HG02642 (cell line): ENCODE data around the gene PCDHGA8.
"Not testable (repeated sequence)": the region's sequence is repeated elsewhere in the genome, so short reads cannot be mapped to it uniquely, and the experiment has no call there.

Source experiments
- ATAC-seq: cut with Tn5 transposase; IDR thresholded peaks from one replicate; pipeline ENCODE4 v1.9.1; 2021; ENCODE audit warnings: mild to moderate bottlenecking; ENCODE audit not compliant: unreplicated experiment, poor library complexity

The PCDHGA8 gene

DNA sequence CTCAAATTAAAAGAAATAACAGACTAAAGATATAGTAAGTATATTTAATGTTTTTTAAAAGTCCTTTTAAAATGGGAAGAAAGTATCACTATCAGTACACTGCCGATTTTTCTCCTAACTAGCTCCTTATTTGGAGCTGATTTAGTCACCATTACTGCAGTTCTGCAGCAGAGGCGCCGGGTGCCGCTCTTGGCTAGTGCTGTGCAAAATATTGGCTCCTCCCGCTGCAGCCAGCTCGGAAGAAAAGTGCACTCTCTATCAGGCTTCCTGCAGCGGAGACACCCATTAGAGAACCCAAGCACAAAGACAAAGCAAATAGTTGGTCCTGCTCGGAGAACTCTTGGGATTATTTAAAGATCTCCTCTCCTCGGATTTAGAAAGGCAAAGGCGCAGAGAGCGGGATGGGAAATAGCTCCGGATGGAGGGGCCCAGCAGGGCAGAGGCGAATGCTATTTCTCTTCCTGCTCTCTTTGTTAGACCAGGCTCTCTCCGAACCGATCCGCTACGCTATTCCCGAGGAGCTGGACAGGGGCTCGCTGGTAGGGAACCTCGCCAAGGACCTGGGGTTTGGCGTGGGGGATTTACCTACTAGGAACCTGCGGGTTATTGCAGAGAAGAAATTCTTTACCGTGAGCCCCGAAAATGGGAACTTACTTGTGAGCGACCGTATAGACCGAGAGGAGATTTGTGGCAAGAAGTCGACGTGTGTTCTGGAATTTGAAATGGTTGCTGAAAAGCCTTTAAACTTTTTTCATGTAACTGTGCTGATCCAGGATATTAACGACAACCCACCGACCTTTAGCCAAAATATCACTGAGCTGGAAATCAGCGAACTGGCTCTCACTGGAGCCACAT lies 22.2 kb upstream of the PCDHGA8 start, which contains the start of gene PCDHGB3:
Gene PCDHGB3, plus strand, starts transcription at position 249 of the 855 bp plus-strand sequence. Its CDS starts 153 bp downstream, at position 402.
- ATAC-seq: peak; percentile 77

DNA sequence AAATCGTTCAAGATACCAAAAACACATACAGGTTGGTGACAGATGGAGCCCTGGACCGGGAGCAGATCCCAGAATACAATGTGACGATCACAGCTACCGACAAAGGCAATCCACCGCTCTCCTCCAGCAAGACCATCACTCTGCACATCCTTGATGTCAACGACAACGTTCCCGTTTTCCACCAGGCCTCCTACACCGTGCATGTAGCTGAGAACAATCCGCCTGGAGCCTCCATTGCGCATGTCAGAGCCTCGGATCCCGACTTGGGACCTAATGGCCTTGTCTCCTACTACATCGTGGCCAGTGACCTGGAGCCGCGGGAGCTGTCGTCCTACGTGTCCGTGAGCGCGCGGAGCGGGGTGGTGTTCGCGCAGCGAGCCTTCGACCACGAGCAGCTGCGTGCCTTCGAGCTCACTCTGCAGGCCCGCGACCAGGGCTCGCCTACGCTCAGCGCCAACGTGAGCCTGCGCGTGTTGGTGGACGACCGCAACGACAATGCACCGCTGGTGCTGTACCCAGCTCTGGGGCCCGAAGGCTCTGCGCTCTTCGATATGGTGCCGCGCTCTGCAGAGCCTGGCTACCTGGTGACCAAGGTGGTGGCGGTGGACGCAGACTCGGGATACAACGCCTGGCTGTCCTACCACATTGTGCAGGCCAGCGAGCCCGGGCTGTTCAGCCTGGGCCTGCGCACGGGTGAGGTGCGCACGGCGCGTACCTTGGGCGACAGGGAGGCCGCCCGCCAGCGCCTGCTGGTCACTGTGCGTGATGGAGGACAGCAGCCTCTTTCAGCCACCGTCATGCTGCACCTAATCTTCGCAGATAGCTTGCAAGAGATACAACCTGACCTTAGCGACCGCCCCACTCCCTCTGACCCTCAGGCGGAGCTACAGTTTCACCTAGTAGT lies 20.6 kb upstream of the PCDHGA8 start:
- no peak for ATAC-seq

DNA sequence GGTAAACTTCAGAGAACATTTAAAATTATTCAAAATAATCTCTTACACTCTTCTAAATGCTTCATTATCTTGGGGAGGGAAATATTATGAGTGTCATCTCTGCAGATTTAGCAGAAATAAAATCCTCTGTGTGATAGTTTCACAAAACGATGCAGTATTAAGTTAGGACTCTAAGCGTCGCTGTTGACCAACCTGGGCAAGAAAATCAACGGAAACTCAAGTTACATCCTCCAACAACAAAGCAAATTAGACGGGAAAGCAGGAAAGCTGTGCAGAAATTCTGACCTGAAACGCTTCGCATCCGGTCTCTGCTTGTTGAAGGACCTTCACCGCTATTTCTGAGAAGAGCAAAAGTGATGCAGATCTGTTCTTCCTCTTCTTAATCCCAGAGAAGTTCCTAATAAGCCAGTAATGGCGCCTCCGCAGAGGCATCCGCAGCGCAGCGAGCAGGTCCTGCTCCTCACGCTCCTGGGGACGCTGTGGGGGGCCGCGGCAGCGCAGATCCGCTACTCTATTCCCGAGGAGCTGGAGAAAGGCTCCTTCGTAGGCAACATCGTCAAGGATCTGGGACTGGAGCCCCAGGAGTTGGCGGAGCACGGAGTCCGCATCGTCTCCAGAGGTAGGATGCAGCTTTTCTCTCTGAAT lies 18.6 kb upstream of the PCDHGA8 start, which contains the start of gene PCDHGA6:
Gene PCDHGA6, plus strand, starts transcription at position 219 of the 645 bp plus-strand sequence. Its CDS starts 193 bp downstream, at position 412.
- ATAC-seq: no peak

DNA sequence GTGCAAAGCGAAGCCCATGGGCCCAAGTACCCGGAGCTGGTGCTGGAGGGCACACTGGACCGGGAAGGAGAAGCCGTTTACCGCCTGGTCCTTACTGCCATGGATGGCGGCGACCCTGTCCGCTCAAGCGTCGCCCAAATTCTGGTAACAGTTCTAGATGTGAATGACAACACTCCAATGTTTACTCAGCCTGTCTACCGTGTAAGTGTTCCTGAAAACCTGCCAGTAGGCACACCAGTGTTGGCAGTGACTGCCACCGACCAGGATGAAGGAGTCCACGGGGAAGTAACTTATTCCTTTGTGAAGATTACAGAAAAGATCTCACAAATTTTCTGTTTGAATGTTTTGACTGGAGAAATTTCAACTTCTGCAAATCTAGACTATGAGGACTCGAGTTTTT lies 17.8 kb upstream of the PCDHGA8 start:
- no peak for ATAC-seq

- not testable (repeated sequence) for ATAC-seq
Observed at GRCh38 chr5:141375444-141376155, 16.8 kb upstream of the PCDHGA8 start.

- no peak for ATAC-seq
Observed at GRCh38 chr5:141382469-141383294, 9.8 kb upstream of the PCDHGA8 start, which contains the start of gene PCDHGA7. Gene PCDHGA7 (plus strand): TSS chr5:141382742. CDS start chr5:141382900, 158 bp downstream.

DNA sequence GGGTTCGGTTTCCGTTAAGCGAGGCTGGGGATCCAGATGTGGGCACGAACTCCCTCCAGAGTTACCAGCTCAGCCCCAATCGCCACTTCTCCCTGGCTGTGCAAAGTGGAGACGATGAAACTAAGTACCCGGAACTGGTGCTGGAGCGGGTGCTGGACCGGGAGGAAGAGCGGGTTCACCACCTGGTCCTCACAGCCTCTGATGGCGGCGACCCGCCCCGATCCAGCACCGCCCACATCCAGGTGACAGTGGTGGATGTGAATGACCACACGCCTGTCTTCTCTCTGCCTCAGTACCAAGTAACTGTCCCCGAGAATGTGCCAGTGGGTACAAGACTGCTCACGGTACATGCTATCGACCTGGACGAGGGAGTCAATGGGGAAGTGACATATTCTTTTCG lies 9.1 kb upstream of the PCDHGA8 start:
- ATAC-seq: no peak

DNA sequence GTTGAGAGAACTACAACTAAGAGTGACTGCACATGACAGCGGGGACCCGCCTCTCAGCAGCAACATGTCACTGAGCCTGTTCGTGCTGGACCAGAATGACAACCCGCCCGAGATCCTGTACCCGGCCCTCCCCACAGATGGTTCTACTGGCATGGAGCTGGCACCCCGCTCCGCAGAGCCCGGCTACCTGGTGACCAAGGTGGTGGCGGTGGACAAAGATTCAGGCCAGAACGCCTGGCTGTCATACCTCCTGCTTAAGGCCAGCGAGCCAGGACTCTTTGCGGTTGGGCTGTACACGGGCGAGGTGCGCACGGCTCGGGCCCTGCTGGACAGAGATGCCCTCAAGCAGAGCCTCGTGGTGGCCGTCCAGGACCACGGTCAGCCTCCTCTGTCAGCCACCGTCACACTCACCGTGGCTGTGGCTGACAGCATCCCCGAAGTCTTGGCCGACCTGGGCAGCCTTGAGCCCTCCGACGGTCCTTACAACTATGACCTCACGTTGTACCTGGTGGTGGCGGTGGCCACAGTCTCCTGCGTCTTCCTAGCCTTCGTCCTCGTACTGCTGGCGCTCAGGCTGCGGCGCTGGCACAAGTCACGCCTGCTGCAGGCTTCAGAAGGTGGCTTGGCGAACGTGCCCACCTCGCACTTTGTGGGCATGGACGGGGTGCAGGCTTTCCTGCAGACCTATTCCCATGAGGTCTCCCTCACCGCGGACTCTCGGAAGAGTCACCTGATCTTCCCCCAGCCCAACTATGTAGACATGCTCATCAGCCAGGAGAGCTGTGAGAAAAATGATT lies 7.8 kb upstream of the PCDHGA8 start:
- ATAC-seq: no peak

- not testable (repeated sequence) for ATAC-seq
Observed at GRCh38 chr5:141387557-141388311, 4.7 kb upstream of the PCDHGA8 start, which contains the start of gene PCDHGB4. Gene PCDHGB4 (plus strand): TSS chr5:141387698. CDS start chr5:141387885, 187 bp downstream.

GRCh38 chr5:141388661-141389060 lies 3.8 kb upstream of the PCDHGA8 start:
- ATAC-seq: no peak

DNA sequence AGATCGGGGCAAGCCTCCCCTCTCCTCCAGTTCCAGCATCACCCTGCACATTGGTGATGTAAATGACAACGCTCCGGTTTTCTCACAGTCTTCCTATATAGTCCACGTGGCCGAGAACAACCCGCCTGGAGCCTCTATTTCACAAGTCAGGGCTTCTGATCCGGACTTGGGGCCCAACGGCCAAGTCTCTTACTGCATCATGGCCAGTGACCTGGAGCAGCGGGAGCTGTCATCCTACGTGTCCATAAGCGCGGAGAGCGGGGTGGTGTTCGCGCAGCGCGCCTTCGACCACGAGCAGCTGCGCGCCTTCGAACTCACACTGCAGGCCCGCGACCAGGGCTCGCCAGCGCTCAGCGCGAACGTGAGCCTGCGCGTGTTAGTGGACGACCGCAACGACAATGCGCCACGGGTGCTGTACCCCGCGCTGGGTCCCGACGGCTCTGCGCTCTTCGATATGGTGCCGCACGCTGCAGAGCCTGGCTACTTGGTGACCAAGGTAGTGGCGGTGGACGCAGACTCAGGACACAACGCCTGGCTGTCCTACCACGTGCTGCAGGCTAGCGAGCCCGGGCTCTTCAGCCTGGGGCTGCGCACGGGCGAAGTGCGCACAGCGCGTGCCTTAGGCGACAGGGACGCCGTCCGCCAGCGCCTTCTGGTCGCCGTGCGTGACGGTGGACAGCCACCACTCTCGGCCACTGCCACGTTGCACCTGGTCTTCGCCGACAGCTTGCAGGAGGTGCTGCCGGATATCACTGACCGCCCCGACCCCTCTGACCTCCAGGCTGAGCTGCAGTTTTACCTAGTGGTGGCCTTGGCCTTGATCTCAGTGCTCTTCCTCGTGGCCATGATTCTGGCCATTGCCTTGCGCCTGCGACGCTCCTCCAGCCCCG lies 3.0 kb upstream of the PCDHGA8 start:
- ATAC-seq: no peak

- ATAC-seq: no peak
Observed at GRCh38 chr5:141393267-141393666, 834 bp downstream of the PCDHGA8 start.

- not testable (repeated sequence) for ATAC-seq
Observed at GRCh38 chr5:141394401-141395187, 2.2 kb downstream of the PCDHGA8 start.

DNA sequence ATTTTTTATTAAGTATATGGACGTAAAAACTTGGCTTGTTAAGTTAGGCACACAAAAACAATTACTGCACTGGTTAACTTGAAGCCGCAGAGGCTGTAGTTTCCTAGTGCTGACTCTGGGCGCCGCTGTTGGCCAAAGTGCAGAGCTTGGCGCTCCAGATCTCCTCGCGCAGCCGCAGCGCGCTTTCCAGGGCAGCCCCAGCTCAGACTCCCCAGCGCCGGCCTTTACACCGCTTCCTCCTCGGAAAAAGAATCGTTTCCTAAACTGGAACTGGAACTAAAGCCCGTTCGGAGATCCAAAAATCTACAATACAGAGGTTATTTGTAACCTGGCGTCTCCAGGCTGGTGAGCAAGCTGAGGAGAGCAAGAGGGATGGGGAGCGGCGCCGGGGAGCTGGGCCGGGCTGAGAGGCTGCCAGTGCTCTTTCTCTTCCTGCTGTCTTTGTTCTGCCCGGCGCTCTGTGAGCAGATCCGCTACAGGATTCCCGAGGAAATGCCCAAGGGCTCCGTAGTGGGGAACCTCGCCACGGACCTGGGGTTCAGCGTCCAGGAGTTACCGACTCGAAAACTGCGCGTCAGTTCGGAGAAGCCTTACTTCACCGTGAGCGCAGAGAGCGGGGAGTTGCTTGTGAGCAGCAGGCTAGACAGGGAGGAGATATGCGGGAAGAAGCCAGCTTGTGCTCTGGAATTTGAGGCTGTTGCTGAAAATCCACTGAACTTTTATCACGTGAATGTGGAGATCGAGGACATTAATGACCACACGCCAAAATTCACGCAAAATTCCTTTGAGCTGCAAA lies 5.5 kb downstream of the PCDHGA8 start, which contains the start of gene PCDHGB5:
Gene PCDHGB5, plus strand, starts transcription at position 192 of the 796 bp plus-strand sequence. Its CDS starts 181 bp downstream, at position 373.
- ATAC-seq: peak; percentile 97
